ENCODE results near the gene HECTD2. TPM values are rescaled to one million over a fixed set of nuclear protein-coding genes. Genes with fewer than 3 reads are reported as not detected.

Gene HECTD2
- total RNA-seq, 1 experiment from 2014 or later = 9.4 TPM

- POLR2A ChIA-PET = no interaction called here
- no peaks in the 10 kb centered on the region for H3K36me3 Mint-ChIP-seq
- H3K27me3 Mint-ChIP-seq (ENCODE audit: low read depth) = no peaks in the 10 kb centered on the region
- ATAC-seq = no peak
- TF ChIP-seq, protein P1, sequence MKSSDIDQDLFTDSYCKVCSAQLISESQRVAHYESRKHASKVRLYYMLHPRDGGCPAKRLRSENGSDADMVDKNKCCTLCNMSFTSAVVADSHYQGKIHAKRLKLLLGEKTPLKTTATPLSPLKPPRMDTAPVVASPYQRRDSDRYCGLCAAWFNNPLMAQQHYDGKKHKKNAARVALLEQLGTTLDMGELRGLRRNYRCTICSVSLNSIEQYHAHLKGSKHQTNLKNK (CRISPR knock-in tag; IDR thresholded peaks at IDR 0.05) = no peak
- TF ChIP-seq ATF3 (CRISPR knock-in tag; conservative IDR thresholded peaks at IDR 0.05) (no peak), SMAD3 (CRISPR knock-in tag; IDR thresholded peaks at IDR 0.05; ENCODE audit: borderline replicate concordance) (no peak), JUN (CRISPR knock-in tag; IDR thresholded peaks at IDR 0.05) (no peak), SMAD4 (CRISPR knock-in tag; IDR thresholded peaks at IDR 0.05) (no peak)
- TF ChIP-seq, protein P2, sequence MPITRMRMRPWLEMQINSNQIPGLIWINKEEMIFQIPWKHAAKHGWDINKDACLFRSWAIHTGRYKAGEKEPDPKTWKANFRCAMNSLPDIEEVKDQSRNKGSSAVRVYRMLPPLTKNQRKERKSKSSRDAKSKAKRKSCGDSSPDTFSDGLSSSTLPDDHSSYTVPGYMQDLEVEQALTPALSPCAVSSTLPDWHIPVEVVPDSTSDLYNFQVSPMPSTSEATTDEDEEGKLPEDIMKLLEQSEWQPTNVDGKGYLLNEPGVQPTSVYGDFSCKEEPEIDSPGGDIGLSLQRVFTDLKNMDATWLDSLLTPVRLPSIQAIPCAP (CRISPR knock-in tag; IDR thresholded peaks at IDR 0.05) = no peak
- H3K9me3 Mint-ChIP-seq = no peaks in the 10 kb centered on the region
- no peak overlapping the region for H3K27ac Mint-ChIP-seq
- no peak overlapping the region for H3K4me3 Mint-ChIP-seq
- H3K4me1 Mint-ChIP-seq = no peaks in the 10 kb centered on the region; the same call in 1 of the 2 replicates
- DNase-seq (ENCODE audit: low spot score) = no peak
- CTCF ChIA-PET = interaction anchor here (0.6 to 0.7 kb wide), 2 partner anchors 131 to 152 kb away, joined by 3 read pairs; no protein-coding TSS in a partner anchor
Observed at GRCh38 chr10:91420868-91421267, 10.7 kb downstream of the HECTD2 start.

- H3K27ac Mint-ChIP-seq = no peak overlapping the region
- no peaks in the 10 kb centered on the region; the same call in 1 of the 2 replicates for H3K4me1 Mint-ChIP-seq
- H3K36me3 Mint-ChIP-seq = peaks cover 5% of the 10 kb centered on the region; the same call in 1 of the 2 replicates
- H3K9me3 Mint-ChIP-seq = no peaks in the 10 kb centered on the region; the same call in 1 of the 2 replicates
- TF ChIP-seq ZNF138 (CRISPR knock-in tag; conservative IDR thresholded peaks at IDR 0.05) (no peak), GABPB1 (CRISPR knock-in tag; IDR thresholded peaks at IDR 0.05) (no peak), SP1 (CRISPR knock-in tag; conservative IDR thresholded peaks at IDR 0.05) (no peak), SMAD3 (CRISPR knock-in tag; IDR thresholded peaks at IDR 0.05; ENCODE audit: borderline replicate concordance) (no peak), ERG (CRISPR knock-in tag; IDR thresholded peaks at IDR 0.05) (no peak), TEAD1 (CRISPR knock-in tag; IDR thresholded peaks at IDR 0.05) (no peak), ZNF416 (CRISPR knock-in tag; IDR thresholded peaks at IDR 0.05) (no peak), JUN (CRISPR knock-in tag; IDR thresholded peaks at IDR 0.05) (no peak), MYBL2 (CRISPR knock-in tag; IDR thresholded peaks at IDR 0.05) (no peak)
- TF ChIP-seq, protein P3, sequence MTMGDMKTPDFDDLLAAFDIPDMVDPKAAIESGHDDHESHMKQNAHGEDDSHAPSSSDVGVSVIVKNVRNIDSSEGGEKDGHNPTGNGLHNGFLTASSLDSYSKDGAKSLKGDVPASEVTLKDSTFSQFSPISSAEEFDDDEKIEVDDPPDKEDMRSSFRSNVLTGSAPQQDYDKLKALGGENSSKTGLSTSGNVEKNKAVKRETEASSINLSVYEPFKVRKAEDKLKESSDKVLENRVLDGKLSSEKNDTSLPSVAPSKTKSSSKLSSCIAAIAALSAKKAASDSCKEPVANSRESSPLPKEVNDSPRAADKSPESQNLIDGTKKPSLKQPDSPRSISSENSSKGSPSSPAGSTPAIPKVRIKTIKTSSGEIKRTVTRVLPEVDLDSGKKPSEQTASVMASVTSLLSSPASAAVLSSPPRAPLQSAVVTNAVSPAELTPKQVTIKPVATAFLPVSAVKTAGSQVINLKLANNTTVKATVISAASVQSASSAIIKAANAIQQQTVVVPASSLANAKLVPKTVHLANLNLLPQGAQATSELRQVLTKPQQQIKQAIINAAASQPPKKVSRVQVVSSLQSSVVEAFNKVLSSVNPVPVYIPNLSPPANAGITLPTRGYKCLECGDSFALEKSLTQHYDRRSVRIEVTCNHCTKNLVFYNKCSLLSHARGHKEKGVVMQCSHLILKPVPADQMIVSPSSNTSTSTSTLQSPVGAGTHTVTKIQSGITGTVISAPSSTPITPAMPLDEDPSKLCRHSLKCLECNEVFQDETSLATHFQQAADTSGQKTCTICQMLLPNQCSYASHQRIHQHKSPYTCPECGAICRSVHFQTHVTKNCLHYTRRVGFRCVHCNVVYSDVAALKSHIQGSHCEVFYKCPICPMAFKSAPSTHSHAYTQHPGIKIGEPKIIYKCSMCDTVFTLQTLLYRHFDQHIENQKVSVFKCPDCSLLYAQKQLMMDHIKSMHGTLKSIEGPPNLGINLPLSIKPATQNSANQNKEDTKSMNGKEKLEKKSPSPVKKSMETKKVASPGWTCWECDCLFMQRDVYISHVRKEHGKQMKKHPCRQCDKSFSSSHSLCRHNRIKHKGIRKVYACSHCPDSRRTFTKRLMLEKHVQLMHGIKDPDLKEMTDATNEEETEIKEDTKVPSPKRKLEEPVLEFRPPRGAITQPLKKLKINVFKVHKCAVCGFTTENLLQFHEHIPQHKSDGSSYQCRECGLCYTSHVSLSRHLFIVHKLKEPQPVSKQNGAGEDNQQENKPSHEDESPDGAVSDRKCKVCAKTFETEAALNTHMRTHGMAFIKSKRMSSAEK (CRISPR knock-in tag; IDR thresholded peaks at IDR 0.05; ENCODE audit: borderline replicate concordance) = no peak
- no peak for ATAC-seq
- CTCF ChIA-PET = no interaction called here
- no peak overlapping the region for H3K4me3 Mint-ChIP-seq
- DNase-seq (ENCODE audit: low spot score) = no peak
- H3K27me3 Mint-ChIP-seq (ENCODE audit: low read depth) = no peaks in the 10 kb centered on the region
- POLR2A ChIA-PET = no interaction called here
Observed at GRCh38 chr10:91422915-91423314, 12.8 kb downstream of the HECTD2 start.

DNA sequence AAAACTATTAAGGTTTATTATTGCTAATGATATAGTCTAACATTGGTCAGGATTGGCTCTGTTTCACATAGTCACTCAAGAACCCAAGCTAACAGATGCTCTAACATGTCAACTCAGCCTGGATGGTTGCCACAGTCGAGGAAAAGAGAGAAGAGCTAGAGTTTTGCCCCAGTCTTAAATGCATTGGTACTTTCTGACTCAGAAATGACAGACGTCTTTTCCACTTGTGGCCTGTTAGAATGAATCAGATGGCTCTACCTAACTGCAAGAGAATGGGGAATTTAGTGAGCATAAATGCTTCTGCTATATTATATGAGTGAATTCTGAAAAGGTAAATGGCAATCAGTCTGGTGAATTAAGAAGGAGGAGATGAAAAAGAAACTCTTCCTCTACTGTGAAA, 13.9 kb downstream of the HECTD2 start:
- Mint-ChIP-seq H3K27ac (no peak overlapping the region), H3K9me3 (no peaks in the 10 kb centered on the region; the same call in 1 of the 2 replicates)
- POLR2A ChIA-PET = no interaction called here
- TF ChIP-seq ZNF281 (CRISPR knock-in tag; IDR thresholded peaks at IDR 0.05) = no peak
- TF ChIP-seq, protein P4, sequence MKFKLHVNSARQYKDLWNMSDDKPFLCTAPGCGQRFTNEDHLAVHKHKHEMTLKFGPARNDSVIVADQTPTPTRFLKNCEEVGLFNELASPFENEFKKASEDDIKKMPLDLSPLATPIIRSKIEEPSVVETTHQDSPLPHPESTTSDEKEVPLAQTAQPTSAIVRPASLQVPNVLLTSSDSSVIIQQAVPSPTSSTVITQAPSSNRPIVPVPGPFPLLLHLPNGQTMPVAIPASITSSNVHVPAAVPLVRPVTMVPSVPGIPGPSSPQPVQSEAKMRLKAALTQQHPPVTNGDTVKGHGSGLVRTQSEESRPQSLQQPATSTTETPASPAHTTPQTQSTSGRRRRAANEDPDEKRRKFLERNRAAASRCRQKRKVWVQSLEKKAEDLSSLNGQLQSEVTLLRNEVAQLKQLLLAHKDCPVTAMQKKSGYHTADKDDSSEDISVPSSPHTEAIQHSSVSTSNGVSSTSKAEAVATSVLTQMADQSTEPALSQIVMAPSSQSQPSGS (CRISPR knock-in tag; IDR thresholded peaks at IDR 0.05; ENCODE audit: borderline replicate concordance, low read depth) = no peak
- TF ChIP-seq, protein P5, sequence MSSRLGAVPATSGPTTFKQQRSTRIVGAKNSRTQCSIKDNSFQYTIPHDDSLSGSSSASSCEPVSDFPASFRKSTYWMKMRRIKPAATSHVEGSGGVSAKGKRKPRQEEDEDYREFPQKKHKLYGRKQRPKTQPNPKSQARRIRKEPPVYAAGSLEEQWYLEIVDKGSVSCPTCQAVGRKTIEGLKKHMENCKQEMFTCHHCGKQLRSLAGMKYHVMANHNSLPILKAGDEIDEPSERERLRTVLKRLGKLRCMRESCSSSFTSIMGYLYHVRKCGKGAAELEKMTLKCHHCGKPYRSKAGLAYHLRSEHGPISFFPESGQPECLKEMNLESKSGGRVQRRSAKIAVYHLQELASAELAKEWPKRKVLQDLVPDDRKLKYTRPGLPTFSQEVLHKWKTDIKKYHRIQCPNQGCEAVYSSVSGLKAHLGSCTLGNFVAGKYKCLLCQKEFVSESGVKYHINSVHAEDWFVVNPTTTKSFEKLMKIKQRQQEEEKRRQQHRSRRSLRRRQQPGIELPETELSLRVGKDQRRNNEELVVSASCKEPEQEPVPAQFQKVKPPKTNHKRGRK (CRISPR knock-in tag; IDR thresholded peaks at IDR 0.05; ENCODE audit: borderline replicate concordance) = no peak
- no peak for TF ChIP-seq IRF2 (CRISPR knock-in tag; IDR thresholded peaks at IDR 0.05; ENCODE audit: borderline replicate concordance, low read depth)
- no peak for TF ChIP-seq NR3C1 (CRISPR knock-in tag; conservative IDR thresholded peaks at IDR 0.05; ENCODE audit: low read depth)

More for the DNA sequence above, 13.9 kb downstream of the HECTD2 start:
- ATAC-seq = no peak
- H3K27me3 Mint-ChIP-seq (ENCODE audit: low read depth) = no peaks in the 10 kb centered on the region
- no peak for DNase-seq (ENCODE audit: low spot score)
- no peak overlapping the region for H3K4me3 Mint-ChIP-seq
- H3K4me1 Mint-ChIP-seq = no peaks in the 10 kb centered on the region; the same call in 1 of the 2 replicates
- H3K36me3 Mint-ChIP-seq = peaks cover 5% of the 10 kb centered on the region; the same call in 1 of the 2 replicates
- CTCF ChIA-PET = no interaction called here
